Gastrocnemius medialis (tissue), 4 donors: ENCODE data around the gene BICDL2. TPM values are rescaled to one million over a fixed set of nuclear protein-coding genes. Genes with fewer than 3 reads are reported as not detected.
"Not testable (repeated sequence)": the region's sequence is repeated elsewhere in the genome, so short reads cannot be mapped to it uniquely, and the experiment has no call there.

Experiments used
- ATAC-seq, 2 donors: fragments of 150-250 bp; one replicate each; pipeline ENCODE4 v1.9.1; 2016
- DNase-seq, 2 donors: peaks; one replicate each; pipeline ENCODE4 v3.0.0-alpha.2; 2019
- H3K27ac ChIP-seq, 4 donors: fragments of 200-600 bp; sonication (generic); 1 replicate in 1 of 4; 2 replicates in 3 of 4; pipeline ENCODE4 v1.5.1; 2016 to 2018; ENCODE audit warnings: mild to moderate bottlenecking in 2 of 4, moderate library complexity in 1 of 4
- H3K27me3 ChIP-seq, 3 donors: fragments of 200-600 bp; sonication (generic) in 2 of 3; 1 replicate in 1 of 3; 2 replicates in 2 of 3; pipeline versions ENCODE4 v1.5.1 to v1.6.0; 2016 to 2019; ENCODE audit warnings: mild to moderate bottlenecking in 1 of 3, moderate library complexity in 1 of 3
- H3K36me3 ChIP-seq, 2 donors: fragments of 200-600 bp; sonication (generic) in 1 of 2; one replicate each; pipeline ENCODE4 v1.5.1; 2017 to 2018
- H3K4me1 ChIP-seq, 2 donors: fragments of 200-600 bp; sonication (generic) in 1 of 2; one replicate each; pipeline ENCODE4 v1.5.1; 2016 to 2017; ENCODE audit warnings: mild to moderate bottlenecking in 2 of 2
- H3K4me3 ChIP-seq, 4 donors: fragments of 200-600 bp; sonication (generic) in 3 of 4; 1 replicate in 1 of 4; 2 replicates in 3 of 4; pipeline ENCODE4 v1.5.1; 2016 to 2019; ENCODE audit warnings: mild to moderate bottlenecking in 2 of 4
- H3K9me3 ChIP-seq, 3 donors: fragments of 200-600 bp; sonication (generic) in 2 of 3; 1 replicate in 1 of 3; 2 replicates in 2 of 3; pipeline ENCODE4 v1.5.1; 2016 to 2019
- POLR2A ChIP-seq, 2 donors: fragments of 450-650 bp; IDR thresholded peaks; one replicate each; pipeline ENCODE4 v1.6.1; 2017; ENCODE audit warnings: antibody characterized with exemption in 2 of 2, mild to moderate bottlenecking in 2 of 2, moderate library complexity in 2 of 2
- in situ Hi-C, 4 donors: fragments of 200-750 bp; cut with MboI; loops; one replicate each; pipeline versions ENCODE4 v1.15.0 to v1.8.0; 2017; ENCODE audit warnings: low sequenced_read_pairs in 4 of 4
- intact Hi-C: fragments of 100-400 bp; cut with DNase I; formaldehyde crosslinking; loops from one replicate; pipeline ENCODE4 v1.15.1; 2023; ENCODE audit warnings: low total_unique reads
- total RNA-seq, 4 donors: library from RNA; depleted of rRNA; stranded (reverse); fragments of >200 nt; gene quantifications; one replicate each; pipeline versions ENCODE4 v1.1.0 to v1.2.3, GENCODE V29; 2016
- TF ChIP-seq, protein P1 (sequence below), 5 experiments: fragments of 450-650 bp in 3 of 5; fragments of 200-600 bp in 2 of 5; sonication (generic) in 2 of 5; IDR thresholded peaks in 4 of 5; conservative IDR thresholded peaks in 1 of 5; 1 replicate in 4 of 5; 2 replicates in 1 of 5; pipeline ENCODE4 v1.5.1; 2016 to 2019; ENCODE audit warnings: antibody characterized with exemption in 5 of 5, mild to moderate bottlenecking in 3 of 5, moderate library complexity in 3 of 5

Gene BICDL2
- total RNA-seq, 4 donors from 2014 or later, result 0.32 TPM; not detected in 3

DNA sequence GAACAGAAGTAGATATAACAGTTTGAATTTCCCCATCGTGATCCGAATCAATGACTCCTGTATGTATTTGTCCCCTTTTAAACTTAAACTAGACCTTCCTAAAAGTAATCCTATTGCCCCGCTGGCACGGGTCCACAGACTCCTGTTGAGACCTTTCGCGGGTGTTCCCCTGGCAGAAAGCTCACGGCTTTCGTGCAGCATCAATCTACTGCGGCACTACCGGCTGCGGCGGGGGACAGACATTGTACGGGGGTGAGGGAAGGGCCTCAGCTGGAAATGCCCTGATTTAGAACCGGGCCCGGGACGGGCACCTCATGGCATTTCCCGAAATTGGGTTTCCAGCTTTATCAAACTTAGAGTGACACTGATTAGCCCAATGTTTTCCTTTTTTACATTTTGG, 43.3 kb upstream of the BICDL2 start:
- no peak overlapping the region for H3K4me3 ChIP-seq
- ATAC-seq, result no peak
- in situ Hi-C loops, result no loop called here
- H3K36me3 ChIP-seq, result no peaks in the 10 kb centered on the region
- no peaks in the 10 kb centered on the region for H3K9me3 ChIP-seq
- H3K4me1 ChIP-seq, result no peaks in the 10 kb centered on the region
- no peak for TF ChIP-seq POLR2A (IDR thresholded peaks at IDR 0.05)
- TF ChIP-seq, protein P1, sequence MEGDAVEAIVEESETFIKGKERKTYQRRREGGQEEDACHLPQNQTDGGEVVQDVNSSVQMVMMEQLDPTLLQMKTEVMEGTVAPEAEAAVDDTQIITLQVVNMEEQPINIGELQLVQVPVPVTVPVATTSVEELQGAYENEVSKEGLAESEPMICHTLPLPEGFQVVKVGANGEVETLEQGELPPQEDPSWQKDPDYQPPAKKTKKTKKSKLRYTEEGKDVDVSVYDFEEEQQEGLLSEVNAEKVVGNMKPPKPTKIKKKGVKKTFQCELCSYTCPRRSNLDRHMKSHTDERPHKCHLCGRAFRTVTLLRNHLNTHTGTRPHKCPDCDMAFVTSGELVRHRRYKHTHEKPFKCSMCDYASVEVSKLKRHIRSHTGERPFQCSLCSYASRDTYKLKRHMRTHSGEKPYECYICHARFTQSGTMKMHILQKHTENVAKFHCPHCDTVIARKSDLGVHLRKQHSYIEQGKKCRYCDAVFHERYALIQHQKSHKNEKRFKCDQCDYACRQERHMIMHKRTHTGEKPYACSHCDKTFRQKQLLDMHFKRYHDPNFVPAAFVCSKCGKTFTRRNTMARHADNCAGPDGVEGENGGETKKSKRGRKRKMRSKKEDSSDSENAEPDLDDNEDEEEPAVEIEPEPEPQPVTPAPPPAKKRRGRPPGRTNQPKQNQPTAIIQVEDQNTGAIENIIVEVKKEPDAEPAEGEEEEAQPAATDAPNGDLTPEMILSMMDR (IDR thresholded peaks at IDR 0.05 in 4 of 5, conservative IDR thresholded peaks at IDR 0.05 in 1 of 5), result no peak
- intact Hi-C loops, result no loop called here
- DNase-seq, result no peak
- H3K27me3 ChIP-seq, result no peaks in the 10 kb centered on the region
- H3K27ac ChIP-seq, result no peak overlapping the region

- Histone ChIP-seq H3K4me1 (no peaks in the 10 kb centered on the region), H3K9me3 (no peaks in the 10 kb centered on the region), H3K27ac (no peak overlapping the region), H3K27me3 (no peaks in the 10 kb centered on the region), H3K4me3 (no peak overlapping the region), H3K36me3 (no peaks in the 10 kb centered on the region)
- ATAC-seq (no peak), DNase-seq (no peak)
- intact Hi-C loops, result no loop called here
- in situ Hi-C loops, result no loop called here
- TF ChIP-seq, protein P1 (IDR thresholded peaks at IDR 0.05 in 4 of 5, conservative IDR thresholded peaks at IDR 0.05 in 1 of 5), result no peak
- no peak for TF ChIP-seq POLR2A (IDR thresholded peaks at IDR 0.05)
Measured at GRCh38 chr16:3076577-3076976, 39.8 kb upstream of the BICDL2 start.

DNA sequence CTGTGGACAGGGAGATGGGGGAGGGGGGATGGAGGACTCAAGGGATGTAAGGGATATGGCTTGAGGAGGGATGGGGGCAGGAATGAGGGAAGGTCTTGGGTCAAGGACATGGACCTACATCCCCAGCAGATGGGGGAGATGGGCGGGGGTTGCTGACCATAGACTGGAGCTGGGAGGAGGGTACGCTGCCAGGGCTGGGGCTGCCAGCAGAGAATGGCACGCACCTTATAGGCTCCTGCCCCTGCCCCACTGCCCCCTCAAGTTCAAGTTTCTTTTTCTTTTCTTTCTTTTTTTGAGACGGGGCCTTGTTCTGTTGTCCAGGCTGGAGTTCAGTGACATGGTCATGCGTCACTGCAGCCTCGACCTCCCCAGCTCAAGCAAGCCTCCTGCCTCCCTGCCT, 39.2 kb upstream of the BICDL2 start:
- H3K4me3 ChIP-seq, H3K27ac ChIP-seq, in situ Hi-C loops, intact Hi-C loops, H3K4me1 ChIP-seq, H3K36me3 ChIP-seq, H3K27me3 ChIP-seq, ATAC-seq, H3K9me3 ChIP-seq, DNase-seq: not testable (repeated sequence)

DNA sequence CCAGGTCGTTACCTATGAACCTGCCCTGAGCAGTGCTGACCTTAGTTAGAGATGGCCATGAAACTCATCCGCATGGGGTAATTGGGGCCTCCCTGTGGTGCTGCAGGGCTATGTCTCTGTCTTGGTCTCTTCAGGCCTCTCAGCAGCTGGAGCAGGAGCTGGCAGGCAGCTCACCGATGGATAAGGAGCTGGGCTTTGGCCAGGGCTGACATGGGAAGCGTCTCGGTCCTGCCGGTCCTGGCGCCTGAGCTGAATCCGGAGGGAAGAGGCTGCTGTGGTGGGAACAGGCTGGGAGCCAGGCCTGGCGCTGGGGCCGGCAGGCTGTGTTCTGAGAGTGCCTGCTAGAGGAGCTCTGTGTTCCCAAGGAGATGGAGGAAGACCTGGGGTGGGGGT, 38.8 kb upstream of the BICDL2 start:
- H3K9me3 ChIP-seq, result no peaks in the 10 kb centered on the region
- no peaks in the 10 kb centered on the region for H3K36me3 ChIP-seq
- no peak overlapping the region for H3K27ac ChIP-seq
- DNase-seq, result no peak
- in situ Hi-C loops, result no loop called here
- no peak overlapping the region for H3K4me3 ChIP-seq
- H3K27me3 ChIP-seq, result no peaks in the 10 kb centered on the region
- H3K4me1 ChIP-seq, result no peaks in the 10 kb centered on the region
- ATAC-seq, result no peak
- intact Hi-C loops, result no loop called here
- TF ChIP-seq, protein P1 (IDR thresholded peaks at IDR 0.05 in 4 of 5, conservative IDR thresholded peaks at IDR 0.05 in 1 of 5), result no peak
- no peak for TF ChIP-seq POLR2A (IDR thresholded peaks at IDR 0.05)

DNA sequence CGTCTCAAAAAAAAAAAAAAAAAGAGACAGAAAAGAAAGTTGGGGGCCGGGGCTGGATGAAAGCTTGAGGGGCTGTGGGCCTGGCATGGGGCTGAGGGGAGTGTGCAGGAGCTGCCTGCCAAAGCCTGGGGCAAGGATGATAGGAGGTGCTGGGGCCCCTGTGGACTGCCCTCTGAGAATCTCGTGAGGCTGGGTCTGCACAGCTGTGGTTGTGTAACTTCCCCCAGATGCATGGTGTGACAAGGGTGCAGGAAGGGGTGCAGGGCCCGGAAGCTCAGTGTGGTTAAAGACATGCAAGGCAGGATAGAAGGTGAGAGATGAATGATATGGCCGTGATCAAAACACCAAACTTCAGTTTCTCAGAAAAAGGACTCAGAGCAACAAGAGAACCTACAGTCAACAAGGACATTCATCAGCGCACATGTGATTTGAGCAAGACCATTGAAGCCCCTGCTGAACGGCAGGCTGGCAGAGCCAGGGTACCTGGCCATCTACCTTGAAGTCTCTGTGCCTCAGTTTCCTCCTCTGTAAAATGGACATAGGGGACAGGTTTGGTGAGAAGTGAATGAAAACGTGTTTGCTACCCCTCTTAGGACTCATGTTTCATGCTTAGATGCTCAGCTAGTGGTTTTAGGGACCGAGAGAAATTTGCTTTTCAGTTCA, 38.2 kb upstream of the BICDL2 start:
- in situ Hi-C loops (no loop called here), intact Hi-C loops (no loop called here)
- H3K4me3 ChIP-seq, result no peak overlapping the region
- no peaks in the 10 kb centered on the region for H3K9me3 ChIP-seq
- ATAC-seq (no peak), DNase-seq (peak in 1 of 2 donors; percentile 39)
- no peaks in the 10 kb centered on the region for H3K4me1 ChIP-seq
- H3K27ac ChIP-seq, result no peak overlapping the region
- no peaks in the 10 kb centered on the region for H3K36me3 ChIP-seq
- TF ChIP-seq POLR2A (IDR thresholded peaks at IDR 0.05), result no peak
- TF ChIP-seq, protein P1 (IDR thresholded peaks at IDR 0.05 in 4 of 5, conservative IDR thresholded peaks at IDR 0.05 in 1 of 5), result no peak
- no peaks in the 10 kb centered on the region for H3K27me3 ChIP-seq
